GM18907 (cell line): ENCODE data around the gene CEP164.
"Not testable (repeated sequence)": the region's sequence is repeated elsewhere in the genome, so short reads cannot be mapped to it uniquely, and the experiment has no call there.

Experiments
- ATAC-seq: cut with Tn5 transposase; IDR thresholded peaks from one replicate; pipeline ENCODE4 v1.9.1; 2021; ENCODE audit warnings: mild to moderate bottlenecking, moderate library complexity; ENCODE audit not compliant: unreplicated experiment

The CEP164 gene

DNA sequence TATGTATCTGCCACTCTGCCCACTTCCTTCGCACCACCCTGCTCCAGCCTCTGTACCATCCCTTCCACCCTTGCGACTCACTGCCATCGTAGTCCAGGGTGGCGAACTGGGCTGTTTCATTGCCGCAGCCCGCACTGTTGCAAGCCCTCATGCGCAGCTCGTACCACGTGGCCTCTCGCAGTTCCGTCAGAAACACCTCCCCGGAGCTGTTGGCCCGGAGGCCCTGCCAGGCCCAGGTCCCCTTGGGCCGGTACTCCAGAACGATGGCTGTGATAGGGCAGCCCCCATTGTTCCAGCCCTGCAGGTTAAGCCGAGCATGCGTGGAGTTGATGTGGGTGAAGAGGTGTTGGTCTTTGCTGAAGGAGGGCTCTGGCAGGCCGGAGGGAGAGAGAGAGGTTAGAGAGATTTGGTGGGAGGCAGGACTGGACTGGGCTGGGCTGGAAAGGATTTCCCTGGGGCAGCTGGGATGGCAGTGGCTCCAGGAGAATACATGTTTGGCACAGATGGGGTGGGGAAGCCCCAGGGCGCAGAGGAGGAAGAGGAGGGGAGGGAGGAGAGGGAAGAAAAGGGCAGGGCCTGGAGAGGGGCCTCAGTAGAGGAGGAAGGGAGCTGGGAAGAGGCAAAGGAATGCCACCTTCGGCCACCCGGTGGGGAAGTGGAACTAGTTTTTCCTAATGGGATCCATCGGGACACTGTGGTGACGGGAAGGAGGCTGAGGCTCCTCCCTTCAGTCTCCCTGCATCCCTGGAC is 109.6 kb downstream of the CEP164 start:
- ATAC-seq: no peak

GRCh38 chr11:117437791-117438130 is 110.1 kb downstream of the CEP164 start:
- ATAC-seq: no peak

- ATAC-seq: no peak
These were observed 110.8 kb downstream of the CEP164 start for GRCh38 chr11:117438371-117439000.

GRCh38 chr11:117439256-117439655 is 111.6 kb downstream of the CEP164 start:
- ATAC-seq: no peak

- no peak for ATAC-seq
These were observed 112.6 kb downstream of the CEP164 start for GRCh38 chr11:117440258-117440657.

GRCh38 chr11:117441146-117441975 is 113.7 kb downstream of the CEP164 start:
- ATAC-seq: no peak

GRCh38 chr11:117442049-117442868 is 114.6 kb downstream of the CEP164 start:
- no peak for ATAC-seq

DNA sequence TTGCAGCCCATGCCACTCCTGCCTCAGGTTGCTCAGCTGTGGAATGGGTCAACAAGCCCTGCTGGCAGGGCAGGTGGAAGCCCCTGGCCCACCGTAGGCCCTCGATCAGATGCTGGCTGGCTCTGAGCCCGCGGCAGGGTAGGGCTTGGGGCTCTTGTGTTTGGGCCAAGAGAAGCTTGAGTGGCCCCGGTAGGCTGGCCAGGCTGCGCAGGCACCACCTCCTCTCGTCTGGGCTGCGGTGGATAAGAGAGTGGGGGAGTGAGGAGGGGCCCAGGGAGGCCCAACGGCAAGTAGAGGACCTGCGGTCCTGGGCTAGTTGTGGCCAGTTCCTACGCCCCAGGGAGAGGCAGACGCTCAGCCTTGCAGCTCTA is 115.2 kb downstream of the CEP164 start:
- no peak for ATAC-seq

DNA sequence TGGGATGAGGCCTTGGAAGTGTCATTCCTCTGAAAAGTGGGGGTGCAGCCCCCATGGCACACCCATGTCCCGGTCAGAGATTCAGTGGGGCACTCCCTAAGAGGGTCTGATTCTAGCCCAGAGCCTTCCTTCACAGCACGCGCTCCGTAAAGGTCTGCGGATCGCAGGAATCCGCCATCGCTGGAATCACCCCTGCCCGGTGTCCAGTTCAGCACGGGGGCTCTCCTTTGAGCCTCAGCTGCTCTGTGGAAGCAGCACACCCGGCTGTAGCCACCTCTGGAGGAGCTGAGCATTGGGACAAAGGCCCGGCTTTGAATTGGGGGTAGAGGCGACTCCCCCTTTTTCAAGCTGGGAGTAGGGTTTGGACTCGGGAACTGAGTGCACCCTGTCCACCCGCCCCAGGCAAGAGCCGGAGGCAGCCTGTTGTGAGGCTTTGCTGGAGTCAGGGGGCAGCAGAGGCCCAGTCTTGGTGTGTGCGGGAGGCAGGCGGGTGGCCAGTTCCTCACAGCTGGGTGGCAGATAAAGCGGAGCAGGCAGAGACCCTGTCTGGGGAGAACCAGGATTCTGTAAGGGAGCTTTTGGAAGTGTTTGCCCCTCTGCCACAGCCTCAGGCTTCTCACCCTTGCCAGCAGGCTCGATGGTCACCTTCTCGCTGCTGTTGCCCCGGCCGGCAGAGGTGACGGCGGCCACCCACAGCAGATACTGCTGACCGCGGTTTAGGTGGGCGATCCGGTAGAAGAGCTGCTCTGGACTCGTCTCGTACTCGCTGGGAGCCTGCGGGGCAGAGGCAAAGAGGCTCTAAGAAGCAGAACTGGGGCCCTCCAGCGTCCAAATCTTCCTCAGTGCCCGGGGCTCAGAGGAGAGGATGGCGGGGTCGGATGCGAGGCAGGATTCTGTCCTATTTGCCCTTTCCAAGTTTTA is 115.9 kb downstream of the CEP164 start:
- no peak for ATAC-seq

DNA sequence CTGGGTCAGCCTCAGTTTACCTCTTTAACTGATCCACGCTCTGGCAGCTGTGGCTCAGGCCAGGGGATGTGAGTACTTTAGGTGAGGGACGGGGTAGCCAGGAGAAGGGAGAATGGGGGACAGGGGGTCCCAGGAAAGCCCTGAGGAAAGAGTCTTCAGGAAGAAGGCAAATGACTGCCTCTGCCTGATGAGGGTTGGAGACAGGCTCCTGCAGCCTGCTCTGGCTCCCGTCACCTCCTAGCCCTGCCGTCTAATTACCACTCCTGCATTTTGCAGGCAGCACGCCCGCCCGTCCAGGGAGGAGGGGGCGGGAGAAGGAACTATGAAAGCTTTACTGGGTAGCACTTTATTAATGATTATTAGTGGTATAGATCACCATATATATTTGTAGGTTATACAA is 116.6 kb downstream of the CEP164 start:
- no peak for ATAC-seq

- ATAC-seq: no peak
These were observed 117.3 kb downstream of the CEP164 start for GRCh38 chr11:117444711-117445658.

DNA sequence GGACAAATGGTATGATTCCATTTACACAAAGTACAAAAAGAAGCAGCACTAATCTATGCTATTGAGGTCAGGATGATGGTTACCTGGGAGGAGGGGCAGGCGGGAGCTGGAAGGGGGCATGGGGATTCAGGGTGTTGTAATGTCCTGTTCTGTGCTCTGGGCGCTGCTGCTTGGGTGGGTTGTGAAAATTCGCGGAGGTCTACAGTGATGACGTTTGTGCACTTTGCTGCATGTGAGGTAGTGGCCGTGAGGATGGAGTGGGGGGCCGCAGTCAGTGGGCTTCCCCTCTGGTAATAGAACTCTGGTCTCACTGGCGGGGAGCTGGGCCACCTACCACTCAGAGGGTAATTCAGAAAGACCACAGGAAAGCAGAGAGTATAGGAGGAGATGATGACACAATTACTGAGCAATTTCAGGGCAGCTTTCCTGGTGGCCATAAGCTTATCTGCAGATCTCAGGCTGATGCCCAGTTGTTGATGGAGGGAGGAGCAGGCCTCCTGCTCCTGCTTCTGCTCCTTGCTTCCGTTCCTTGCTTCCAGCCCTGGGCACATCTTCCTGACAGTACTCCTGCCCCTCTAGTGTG is 121.5 kb downstream of the CEP164 start:
- ATAC-seq: no peak

- ATAC-seq: no peak
These were observed 126.4 kb downstream of the CEP164 start for GRCh38 chr11:117453886-117454563.

- no peak for ATAC-seq
These were observed 126.9 kb downstream of the CEP164 start for GRCh38 chr11:117454564-117454917.

- peak; percentile 75 for ATAC-seq
These were observed 128.5 kb downstream of the CEP164 start for GRCh38 chr11:117456027-117456720.

DNA sequence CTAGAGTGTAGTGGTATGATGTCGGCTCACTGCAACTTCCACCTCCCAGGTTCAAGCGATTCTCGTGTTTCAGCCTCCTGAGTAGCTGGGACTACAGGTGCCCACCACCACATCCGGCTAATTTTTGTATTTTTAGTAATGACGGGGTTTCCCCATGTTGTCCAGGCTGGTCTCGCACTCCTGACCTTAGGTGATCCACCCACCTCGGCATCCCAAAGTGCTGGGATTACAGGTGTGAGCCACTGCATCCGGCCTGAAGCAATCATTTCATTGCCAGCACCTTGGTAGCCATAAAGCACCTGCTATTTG is 129.0 kb downstream of the CEP164 start:
- not testable (repeated sequence) for ATAC-seq

DNA sequence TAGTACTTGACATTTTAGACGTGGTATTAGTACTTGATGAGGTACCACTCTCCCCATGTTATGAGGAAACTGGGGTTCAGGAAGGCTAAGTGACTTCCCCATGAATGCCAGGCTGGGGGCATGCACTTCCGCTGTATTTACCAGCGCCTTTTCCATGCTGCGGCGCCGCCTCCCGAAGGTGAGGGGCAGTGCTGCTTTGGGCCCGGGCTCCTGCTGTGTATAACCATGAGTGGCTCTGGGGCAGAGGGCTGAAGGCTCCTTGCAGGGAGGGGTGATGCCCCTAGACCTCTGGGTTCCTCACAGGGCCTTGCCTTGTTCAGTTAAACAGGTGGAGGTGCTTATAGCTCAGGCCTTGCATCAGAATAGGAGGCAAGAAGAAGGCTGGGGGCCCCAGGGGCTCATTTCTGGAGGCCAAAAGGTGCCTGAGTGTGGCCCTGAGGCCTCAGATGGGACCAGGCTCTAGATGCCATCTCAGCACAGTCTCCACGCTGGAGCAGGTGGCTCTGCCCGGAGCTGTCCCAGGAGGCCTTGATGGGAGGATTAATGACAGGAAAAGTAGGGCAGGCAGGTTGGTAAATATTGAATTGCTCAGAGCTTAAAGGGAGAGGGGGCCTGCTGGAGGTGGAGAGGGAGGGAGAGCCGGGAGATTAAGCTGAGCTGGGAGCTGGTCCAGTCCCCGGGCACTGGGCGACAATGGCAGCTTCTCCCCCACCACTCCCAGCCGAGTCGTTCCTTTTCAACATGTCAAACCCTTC is 129.6 kb downstream of the CEP164 start:
- no peak for ATAC-seq
